Progenitor cell of endocrine pancreas (in vitro differentiated cells): ENCODE data around the gene NGB. TPM values are rescaled to one million over a fixed set of nuclear protein-coding genes. Genes with fewer than 3 reads are reported as not detected.

Experiments
- DNase-seq: peaks from one replicate; pipeline ENCODE4 v3.0.0; 2021; ENCODE audit warnings: low spot score; ENCODE audit not compliant: unreplicated experiment
- H3K27ac Mint-ChIP-seq: 2 replicates; pipeline ENCODE4 v1.8.0; 2021; ENCODE audit warnings: mild to moderate bottlenecking, moderate library complexity, mixed read lengths
- H3K27me3 Mint-ChIP-seq: 2 replicates; pipeline ENCODE4 v1.8.0; 2021; ENCODE audit warnings: mixed read lengths
- H3K36me3 Mint-ChIP-seq: 2 replicates; pipeline ENCODE4 v1.8.0; 2022; ENCODE audit warnings: mixed read lengths; ENCODE audit not compliant: insufficient read depth
- H3K4me1 Mint-ChIP-seq: 2 replicates; pipeline ENCODE4 v1.8.0; 2021; ENCODE audit warnings: low read depth, mixed read lengths
- H3K4me3 Mint-ChIP-seq: 2 replicates; pipeline ENCODE4 v1.8.0; 2021; ENCODE audit warnings: low read depth, mild to moderate bottlenecking, moderate library complexity, mixed read lengths
- H3K9me3 Mint-ChIP-seq: 2 replicates; pipeline ENCODE4 v1.8.0; 2021; ENCODE audit warnings: low read depth, mixed read lengths
- total RNA-seq: library from RNA; stranded (reverse); gene quantifications from 2 replicates; pipeline ENCODE4 v1.2.1, GENCODE V29; 2021
- TF ChIP-seq, protein P1 (sequence below): fragments of 200-600 bp; sonication (generic); IDR thresholded peaks from one replicate; pipeline ENCODE4 v1.5.0; 2021; ENCODE audit warnings: antibody characterized with exemption, mild to moderate bottlenecking; ENCODE audit not compliant: unreplicated experiment

NGB gene
- total RNA-seq, 1 donor from 2014 or later, result not detected

DNA sequence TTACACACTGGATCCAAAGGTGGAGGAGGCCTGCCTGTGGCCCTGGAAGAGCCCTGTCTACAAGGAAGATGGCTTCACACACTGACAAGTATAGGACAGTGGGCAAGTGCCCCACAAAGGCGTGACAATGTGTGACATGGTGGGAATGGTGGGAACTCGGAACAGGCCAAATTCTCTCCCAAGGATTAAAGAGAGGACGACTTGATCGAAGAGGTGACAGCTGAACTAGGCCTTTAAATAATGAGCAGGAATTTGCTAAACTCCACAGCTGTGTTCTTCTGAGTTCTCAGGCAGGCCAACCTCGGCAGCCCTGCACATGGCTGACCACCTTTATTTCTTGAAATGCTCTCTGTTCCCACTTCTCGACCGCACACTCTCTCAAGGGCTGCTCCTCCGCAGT lies 25.9 kb upstream of the NGB start:
- no peak for DNase-seq
- TF ChIP-seq, protein P1, sequence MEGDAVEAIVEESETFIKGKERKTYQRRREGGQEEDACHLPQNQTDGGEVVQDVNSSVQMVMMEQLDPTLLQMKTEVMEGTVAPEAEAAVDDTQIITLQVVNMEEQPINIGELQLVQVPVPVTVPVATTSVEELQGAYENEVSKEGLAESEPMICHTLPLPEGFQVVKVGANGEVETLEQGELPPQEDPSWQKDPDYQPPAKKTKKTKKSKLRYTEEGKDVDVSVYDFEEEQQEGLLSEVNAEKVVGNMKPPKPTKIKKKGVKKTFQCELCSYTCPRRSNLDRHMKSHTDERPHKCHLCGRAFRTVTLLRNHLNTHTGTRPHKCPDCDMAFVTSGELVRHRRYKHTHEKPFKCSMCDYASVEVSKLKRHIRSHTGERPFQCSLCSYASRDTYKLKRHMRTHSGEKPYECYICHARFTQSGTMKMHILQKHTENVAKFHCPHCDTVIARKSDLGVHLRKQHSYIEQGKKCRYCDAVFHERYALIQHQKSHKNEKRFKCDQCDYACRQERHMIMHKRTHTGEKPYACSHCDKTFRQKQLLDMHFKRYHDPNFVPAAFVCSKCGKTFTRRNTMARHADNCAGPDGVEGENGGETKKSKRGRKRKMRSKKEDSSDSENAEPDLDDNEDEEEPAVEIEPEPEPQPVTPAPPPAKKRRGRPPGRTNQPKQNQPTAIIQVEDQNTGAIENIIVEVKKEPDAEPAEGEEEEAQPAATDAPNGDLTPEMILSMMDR, result no peak
- H3K27me3 Mint-ChIP-seq, result no peaks in the 10 kb centered on the region
- no peaks in the 10 kb centered on the region for H3K9me3 Mint-ChIP-seq
- H3K36me3 Mint-ChIP-seq, result peaks cover 8% of the 10 kb centered on the region
- H3K4me3 Mint-ChIP-seq, result no peak overlapping the region
- H3K27ac Mint-ChIP-seq, result no peak overlapping the region
- no peaks in the 10 kb centered on the region for H3K4me1 Mint-ChIP-seq

DNA sequence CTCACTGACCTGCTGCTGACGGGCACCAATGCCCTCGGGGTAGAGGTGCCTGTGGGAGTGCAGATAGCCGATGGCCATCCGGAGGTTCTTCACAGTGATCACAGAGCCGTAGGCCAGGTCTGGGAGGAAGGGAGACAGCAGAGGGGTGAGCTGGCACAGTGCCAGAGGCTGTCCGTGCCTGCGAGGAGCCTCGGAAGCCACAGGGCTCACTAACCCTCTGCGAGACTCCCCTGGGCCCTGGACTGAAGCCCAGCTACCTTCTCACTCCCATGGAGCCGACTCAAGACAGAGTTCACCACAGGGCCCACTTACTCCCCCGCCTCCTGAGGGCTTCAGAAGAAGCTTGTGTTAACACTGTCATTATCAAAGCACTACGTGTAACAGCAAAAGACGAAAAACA lies 25.1 kb upstream of the NGB start:
- TF ChIP-seq, protein P1, result no peak
- no peak for DNase-seq
- Mint-ChIP-seq H3K4me1 (no peaks in the 10 kb centered on the region), H3K9me3 (no peaks in the 10 kb centered on the region), H3K36me3 (peaks cover 9% of the 10 kb centered on the region), H3K4me3 (no peak overlapping the region), H3K27ac (no peak overlapping the region), H3K27me3 (no peaks in the 10 kb centered on the region)

DNA sequence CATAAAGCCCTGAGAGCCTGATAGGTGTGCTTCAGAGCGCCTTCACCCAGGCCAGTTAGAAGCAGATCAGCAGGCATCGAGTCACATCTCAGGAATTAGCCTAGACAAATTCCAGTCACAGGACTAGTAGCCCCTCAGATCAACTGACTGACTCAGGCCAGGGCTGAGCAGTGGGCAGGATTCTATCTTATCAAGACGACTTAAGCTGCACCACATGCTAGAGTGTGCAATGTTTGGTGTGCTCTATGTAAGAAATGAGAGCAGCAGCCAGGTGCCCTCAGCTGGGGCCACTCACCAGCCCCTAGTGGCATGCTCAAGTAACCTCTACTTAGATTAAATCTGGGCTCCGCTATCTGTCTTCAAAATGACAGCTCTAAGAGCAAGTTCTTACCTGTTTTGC lies 19.7 kb upstream of the NGB start:
- DNase-seq, result no peak
- H3K27ac Mint-ChIP-seq, result no peak overlapping the region
- peaks cover 12% of the 10 kb centered on the region for H3K36me3 Mint-ChIP-seq
- no peaks in the 10 kb centered on the region for H3K27me3 Mint-ChIP-seq
- no peaks in the 10 kb centered on the region for H3K9me3 Mint-ChIP-seq
- H3K4me3 Mint-ChIP-seq, result no peak overlapping the region
- TF ChIP-seq, protein P1, result peak; percentile 28
- no peaks in the 10 kb centered on the region for H3K4me1 Mint-ChIP-seq

DNA sequence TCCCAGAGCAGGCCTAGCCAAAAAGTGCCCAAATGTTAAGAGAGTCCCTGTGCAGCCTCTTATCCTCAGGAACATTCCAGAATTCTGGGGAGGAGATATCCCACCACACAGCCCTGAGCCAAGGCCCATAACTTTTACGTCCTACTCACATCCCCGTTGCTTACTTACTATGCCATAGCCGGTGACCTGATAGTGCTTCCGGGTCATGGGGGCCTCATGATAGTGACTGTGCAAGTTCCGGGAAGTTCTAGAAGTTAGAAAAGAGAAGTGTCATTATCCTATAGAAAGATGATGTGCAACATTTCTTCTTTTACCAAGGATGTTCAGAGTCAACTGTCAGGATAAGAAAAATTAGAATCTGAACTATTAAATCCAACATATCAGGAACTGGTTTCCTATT lies 15.6 kb upstream of the NGB start:
- Mint-ChIP-seq H3K4me1 (no peaks in the 10 kb centered on the region), H3K4me3 (no peak overlapping the region), H3K36me3 (peaks cover 28% of the 10 kb centered on the region), H3K27ac (no peak overlapping the region), H3K9me3 (no peaks in the 10 kb centered on the region), H3K27me3 (no peaks in the 10 kb centered on the region)
- no peak for DNase-seq
- TF ChIP-seq, protein P1, result no peak

DNA sequence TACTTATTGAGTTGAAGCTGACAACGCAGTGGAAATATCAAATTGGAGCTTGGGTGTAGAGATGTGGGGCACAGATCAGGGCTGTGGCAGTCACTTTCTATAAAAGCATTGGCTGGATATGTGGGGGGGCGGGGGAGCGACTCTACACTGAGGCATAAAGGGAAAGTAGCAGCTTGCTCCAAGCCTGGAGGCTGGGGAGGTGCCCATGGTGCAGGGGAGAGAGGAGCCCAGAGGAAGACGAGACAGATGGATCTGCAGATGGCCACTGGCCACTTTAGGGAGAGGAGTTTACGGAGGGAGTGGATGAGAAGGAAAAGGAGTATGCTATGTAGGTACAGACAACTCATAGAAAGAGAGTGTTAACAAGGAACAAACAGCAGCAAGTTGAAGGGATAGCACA lies 13.5 kb upstream of the NGB start:
- TF ChIP-seq, protein P1, result no peak
- DNase-seq, result no peak
- Mint-ChIP-seq H3K4me1 (no peaks in the 10 kb centered on the region), H3K9me3 (no peaks in the 10 kb centered on the region), H3K4me3 (no peak overlapping the region), H3K27ac (no peak overlapping the region), H3K27me3 (no peaks in the 10 kb centered on the region), H3K36me3 (peaks cover 25% of the 10 kb centered on the region)
